ENCODE data around the gene PDYN. TPM values are rescaled to one million over a fixed set of nuclear protein-coding genes. Genes with fewer than 3 reads are reported as not detected.

The PDYN gene
- total and polyA plus RNA-seq, 9 of the 15 experiments (the other 6 are each of a cell fraction or from before 2014, with no cell fraction given) = not detected

DNA sequence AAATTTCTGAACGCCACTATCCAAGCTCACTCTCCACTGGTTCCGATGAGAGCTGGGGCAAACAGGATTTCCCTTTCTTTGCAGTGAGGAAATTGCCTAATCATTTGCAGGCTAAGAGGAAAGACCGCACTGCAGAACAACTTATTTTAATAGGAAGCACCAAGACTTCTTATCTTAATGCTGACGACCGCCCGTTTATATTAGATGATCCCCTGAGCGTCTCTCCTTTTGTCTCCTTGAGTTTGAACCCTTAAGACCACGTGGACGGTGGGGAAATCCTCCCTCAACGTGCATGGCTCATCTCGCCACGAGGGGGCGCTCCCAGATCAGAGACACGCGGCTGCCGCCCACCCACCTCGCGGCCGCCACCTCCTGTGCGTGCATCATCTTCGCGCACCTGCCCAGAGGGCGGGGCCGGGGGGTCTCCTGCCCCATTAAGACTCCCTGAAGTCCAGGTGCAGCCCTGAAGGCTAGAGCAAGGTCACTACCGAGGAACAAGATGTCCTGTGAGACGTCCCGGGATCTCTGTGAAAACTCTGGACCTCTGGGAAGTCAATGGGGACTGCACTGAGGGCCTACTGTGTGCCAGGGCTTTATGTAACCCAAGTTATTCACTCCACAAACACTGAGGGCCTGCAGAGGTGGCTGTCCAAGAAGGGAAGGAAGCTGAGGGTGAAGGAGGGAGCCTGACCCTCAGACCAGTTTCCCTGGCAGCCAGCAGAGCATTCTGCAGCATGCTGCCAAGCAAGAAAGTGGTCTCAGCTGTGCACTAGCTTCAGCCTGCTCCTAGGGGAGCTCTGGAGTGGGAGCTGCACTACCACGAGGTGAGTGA, 28.1 kb downstream of the PDYN start (continued):
- TF ChIP-seq, protein P1, sequence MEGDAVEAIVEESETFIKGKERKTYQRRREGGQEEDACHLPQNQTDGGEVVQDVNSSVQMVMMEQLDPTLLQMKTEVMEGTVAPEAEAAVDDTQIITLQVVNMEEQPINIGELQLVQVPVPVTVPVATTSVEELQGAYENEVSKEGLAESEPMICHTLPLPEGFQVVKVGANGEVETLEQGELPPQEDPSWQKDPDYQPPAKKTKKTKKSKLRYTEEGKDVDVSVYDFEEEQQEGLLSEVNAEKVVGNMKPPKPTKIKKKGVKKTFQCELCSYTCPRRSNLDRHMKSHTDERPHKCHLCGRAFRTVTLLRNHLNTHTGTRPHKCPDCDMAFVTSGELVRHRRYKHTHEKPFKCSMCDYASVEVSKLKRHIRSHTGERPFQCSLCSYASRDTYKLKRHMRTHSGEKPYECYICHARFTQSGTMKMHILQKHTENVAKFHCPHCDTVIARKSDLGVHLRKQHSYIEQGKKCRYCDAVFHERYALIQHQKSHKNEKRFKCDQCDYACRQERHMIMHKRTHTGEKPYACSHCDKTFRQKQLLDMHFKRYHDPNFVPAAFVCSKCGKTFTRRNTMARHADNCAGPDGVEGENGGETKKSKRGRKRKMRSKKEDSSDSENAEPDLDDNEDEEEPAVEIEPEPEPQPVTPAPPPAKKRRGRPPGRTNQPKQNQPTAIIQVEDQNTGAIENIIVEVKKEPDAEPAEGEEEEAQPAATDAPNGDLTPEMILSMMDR (IDR thresholded peaks at IDR 0.05 in 2 of 3, conservative IDR thresholded peaks at IDR 0.05 in 1 of 3; ENCODE audit: insufficient read depth in 2 of 3, low read depth in 1 of 3, low read length in 3 of 3) = peak; percentile 78 to 92 (median 80)
- no peak for TF ChIP-seq CEBPG (CRISPR knock-in tag; IDR thresholded peaks at IDR 0.05)
- TF ChIP-seq CEBPG (tag; conservative IDR thresholded peaks at IDR 0.05 in 1 of 2, IDR thresholded peaks at IDR 0.05 in 1 of 2) = peak; percentile 23 to 34; a peak in 3 of 4 replicates
- peak; percentile 63 for TF ChIP-seq SMC3 (conservative IDR thresholded peaks at IDR 0.05; ENCODE audit: insufficient read depth, low read depth, low read length)
- TF ChIP-seq SOX6 (IDR thresholded peaks at IDR 0.05) = no peak
- 0 out of 4 replicates have a peak, but pooled peaks of 1 of the 2 experiments have one; percentile 13 for TF ChIP-seq RCOR1 (IDR thresholded peaks at IDR 0.05; ENCODE audit: borderline replicate concordance in 1 of 2, low read depth in 2 of 2, low read length in 2 of 2)
- TF ChIP-seq RB1 (IDR thresholded peaks at IDR 0.05; ENCODE audit: low read depth) = peak; percentile 19; the same call in 1 of the 2 replicates
- no peak for TF ChIP-seq NR2F6 (CRISPR knock-in tag; IDR thresholded peaks at IDR 0.05)
- TF ChIP-seq EGR1 (conservative IDR thresholded peaks at IDR 0.05) = peak; percentile 81
- TF ChIP-seq RAD51 (IDR thresholded peaks at IDR 0.05; ENCODE audit: borderline replicate concordance, low read depth) = peak; percentile 42; the same call in 1 of the 2 replicates
- no peak for TF ChIP-seq FOXP1 (CRISPR knock-in tag; IDR thresholded peaks at IDR 0.05)
- TF ChIP-seq, protein P2, sequence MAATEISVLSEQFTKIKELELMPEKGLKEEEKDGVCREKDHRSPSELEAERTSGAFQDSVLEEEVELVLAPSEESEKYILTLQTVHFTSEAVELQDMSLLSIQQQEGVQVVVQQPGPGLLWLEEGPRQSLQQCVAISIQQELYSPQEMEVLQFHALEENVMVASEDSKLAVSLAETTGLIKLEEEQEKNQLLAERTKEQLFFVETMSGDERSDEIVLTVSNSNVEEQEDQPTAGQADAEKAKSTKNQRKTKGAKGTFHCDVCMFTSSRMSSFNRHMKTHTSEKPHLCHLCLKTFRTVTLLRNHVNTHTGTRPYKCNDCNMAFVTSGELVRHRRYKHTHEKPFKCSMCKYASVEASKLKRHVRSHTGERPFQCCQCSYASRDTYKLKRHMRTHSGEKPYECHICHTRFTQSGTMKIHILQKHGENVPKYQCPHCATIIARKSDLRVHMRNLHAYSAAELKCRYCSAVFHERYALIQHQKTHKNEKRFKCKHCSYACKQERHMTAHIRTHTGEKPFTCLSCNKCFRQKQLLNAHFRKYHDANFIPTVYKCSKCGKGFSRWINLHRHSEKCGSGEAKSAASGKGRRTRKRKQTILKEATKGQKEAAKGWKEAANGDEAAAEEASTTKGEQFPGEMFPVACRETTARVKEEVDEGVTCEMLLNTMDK (IDR thresholded peaks at IDR 0.05; ENCODE audit: borderline replicate concordance, insufficient read depth, low read depth, low read length, poor library complexity, severe bottlenecking) = peak; percentile 21
- TF ChIP-seq MYC (IDR thresholded peaks at IDR 0.05; ENCODE audit: low read depth, low read length) = peak; percentile 76
- TF ChIP-seq MYC (CRISPR knock-in tag; IDR thresholded peaks at IDR 0.05; ENCODE audit: borderline replicate concordance, low read depth) = no peak
- no peak for TF ChIP-seq ZC3H4 (CRISPR knock-in tag; IDR thresholded peaks at IDR 0.05; ENCODE audit: borderline replicate concordance)

Measured in K562 (cell line).